NCI-H510A treated with DMSO at 0.1 percent for 48 hours (cell line): Measurements from ENCODE around the gene TOGARAM2.

Source experiments
- DNase-seq: peaks from one replicate; lab custom pipeline; 2025; lab: John Stamatoyannopoulos, UW

Gene TOGARAM2

DNA sequence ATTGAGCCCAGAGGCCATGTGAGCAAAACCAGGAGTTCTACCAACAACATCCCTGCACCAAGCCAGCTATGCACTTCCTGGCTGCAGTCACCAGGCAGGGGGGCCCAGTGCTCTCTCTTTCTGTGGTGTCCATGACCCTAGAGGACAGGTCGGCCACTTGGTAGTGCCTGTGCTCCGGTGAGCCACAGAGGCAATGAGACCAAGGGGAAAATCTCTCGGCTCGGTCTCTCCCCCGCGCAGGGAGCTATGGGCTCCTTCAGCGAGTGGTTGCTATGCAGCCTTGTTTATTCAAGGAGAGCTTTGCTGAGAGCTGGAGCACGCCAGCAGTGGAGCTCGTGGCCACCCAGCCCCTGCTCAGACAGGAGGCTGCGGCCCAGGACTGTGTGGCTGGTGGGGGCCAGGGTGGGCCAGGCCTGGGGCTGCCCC is at the start of gene TOGARAM2:
TSS of gene TOGARAM2 (plus strand) at position 283 of the 426 bp plus-strand sequence. CDS start 13,537 bp downstream, outside the sequence.
- DNase-seq, result peak; percentile 35

DNA sequence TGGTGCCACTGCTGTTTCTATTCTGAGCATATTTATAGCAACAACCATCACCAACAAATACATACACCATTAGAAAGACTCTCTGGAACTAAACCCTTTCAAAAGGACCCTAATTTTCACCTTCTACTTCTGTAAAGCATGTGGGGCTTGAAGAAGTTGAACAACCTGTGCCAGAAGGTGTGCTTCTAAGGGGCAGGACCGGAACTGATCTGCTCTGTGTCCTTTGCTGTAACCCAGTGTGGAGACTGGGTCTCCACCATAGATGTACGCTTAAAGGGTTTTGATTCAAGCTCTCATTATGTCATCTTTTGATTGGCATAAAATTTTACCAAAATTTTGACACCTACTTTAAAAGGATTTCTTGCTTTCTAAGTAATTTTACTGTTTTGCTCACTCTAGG is 46.3 kb upstream of the TOGARAM2 start:
- DNase-seq, result no peak

DNA sequence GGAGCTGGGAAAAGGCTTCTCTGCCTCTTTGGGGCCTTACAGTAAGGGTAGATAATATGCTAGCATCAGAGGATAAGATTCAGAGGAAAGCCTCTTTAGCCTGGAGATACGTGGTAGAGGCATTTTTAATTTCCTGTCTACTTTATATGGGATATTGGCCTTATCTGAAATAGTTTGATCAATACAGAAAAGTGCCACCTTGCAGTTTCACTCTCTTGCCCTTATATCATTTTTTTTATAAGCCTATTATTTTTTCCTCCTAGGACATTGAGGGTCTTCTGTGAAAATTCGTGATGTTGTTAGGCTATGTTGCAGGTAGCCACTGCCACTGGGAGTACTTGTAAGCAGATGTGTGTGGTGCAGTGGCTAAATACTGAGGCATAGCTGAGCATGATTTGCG is 40.1 kb upstream of the TOGARAM2 start:
- no peak for DNase-seq

DNA sequence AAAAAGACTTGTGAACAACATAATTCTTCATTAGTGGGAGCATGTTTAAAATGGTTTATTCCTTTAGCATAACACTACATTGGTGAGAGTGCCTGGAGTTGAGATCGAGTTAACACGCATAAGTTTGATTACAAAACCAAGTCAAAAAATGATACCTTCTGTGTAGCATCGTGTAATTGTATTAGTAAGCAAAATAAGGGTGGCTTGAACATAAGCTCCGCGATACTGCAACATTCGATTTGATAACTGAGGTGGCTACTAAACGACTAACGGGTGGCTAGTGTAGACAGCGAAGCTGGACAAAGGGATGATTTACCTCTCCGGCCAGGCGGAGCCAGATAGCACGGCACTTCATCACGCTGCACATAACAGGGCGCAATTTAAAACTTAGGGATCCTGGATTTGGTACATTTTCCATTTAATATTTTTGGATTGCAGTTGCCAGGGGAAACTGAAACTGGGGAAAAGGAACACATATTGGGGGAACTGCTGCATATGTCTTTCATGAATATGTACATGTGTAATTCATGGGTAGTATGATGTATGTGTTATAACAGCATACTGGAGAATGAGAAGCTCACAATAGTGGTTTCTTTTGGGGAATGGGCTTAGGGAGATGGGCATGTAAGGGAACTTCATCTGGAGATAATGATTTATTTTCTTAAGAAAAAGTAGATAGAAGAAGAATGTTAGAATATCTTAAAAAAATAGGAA is 36.4 kb upstream of the TOGARAM2 start:
- no peak for DNase-seq

DNA sequence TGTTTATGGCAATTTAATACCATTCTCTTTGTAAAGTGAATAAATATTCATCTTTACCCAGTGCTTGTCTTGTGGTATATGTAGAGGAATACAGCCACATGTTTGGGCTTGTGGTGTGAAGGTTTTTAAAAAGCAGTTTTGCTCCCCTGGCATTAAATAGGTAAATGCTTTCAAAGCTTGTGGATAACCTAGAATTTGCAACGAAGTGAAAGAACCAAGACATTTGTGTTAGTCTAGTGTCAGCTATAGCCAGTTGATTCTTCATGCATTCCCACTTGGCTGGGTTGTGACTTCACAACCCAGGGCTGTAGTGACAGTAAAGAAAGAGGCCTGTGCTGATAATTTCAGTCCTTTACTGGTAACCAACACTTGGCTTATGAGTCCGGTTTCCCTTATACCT is 32.9 kb upstream of the TOGARAM2 start:
- no peak for DNase-seq

DNA sequence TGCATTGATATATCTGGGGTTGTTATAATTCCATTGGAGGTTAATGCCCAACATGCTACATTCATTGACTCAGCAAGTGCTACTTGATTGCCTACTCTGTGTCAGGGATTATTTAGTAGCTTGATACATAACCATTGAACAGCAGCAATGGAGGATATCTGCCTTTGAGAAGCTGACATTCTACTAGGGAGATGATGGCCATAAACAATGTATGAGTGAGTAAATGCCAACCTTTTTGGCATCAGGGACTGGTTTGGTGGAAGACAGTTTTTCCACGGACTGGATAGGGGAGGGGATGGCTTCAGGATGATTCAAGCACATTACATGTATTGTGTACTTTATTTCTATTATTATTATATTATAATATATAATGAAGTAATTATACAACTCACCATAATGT is 31.9 kb upstream of the TOGARAM2 start:
- DNase-seq, result no peak

DNA sequence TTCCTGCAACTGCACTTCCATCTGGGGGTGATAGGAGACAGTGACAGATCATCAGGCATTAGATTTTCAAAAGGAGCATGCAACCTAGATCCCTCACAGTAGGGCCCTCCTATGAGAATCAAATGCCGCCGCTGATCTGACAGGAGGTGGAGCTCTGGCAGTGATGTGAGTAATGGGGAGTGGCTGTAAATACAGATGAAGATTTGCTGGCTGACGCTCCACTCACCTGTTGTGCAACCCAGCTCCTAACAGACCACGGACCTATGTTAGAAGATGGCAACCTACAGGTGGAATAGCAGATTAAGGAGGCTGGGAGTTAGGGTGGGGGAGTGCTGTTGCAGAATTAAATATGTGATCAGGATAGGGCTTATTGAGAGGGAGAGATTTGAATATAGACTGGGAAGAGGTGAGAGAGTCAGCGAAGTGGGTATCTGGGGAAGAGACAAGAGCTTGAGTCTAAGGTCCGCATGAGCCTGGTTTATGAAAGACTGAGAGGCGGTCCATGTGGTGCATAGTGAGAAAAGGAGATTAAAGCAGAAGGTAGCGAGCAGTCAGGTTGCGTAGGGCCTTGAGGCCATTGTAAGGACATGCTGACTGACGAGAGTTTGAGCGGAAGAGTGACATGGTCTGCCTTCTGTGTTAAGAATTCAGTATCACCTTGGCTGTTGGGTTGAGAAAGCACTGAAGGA is 31.3 kb upstream of the TOGARAM2 start:
- DNase-seq, result no peak

DNA sequence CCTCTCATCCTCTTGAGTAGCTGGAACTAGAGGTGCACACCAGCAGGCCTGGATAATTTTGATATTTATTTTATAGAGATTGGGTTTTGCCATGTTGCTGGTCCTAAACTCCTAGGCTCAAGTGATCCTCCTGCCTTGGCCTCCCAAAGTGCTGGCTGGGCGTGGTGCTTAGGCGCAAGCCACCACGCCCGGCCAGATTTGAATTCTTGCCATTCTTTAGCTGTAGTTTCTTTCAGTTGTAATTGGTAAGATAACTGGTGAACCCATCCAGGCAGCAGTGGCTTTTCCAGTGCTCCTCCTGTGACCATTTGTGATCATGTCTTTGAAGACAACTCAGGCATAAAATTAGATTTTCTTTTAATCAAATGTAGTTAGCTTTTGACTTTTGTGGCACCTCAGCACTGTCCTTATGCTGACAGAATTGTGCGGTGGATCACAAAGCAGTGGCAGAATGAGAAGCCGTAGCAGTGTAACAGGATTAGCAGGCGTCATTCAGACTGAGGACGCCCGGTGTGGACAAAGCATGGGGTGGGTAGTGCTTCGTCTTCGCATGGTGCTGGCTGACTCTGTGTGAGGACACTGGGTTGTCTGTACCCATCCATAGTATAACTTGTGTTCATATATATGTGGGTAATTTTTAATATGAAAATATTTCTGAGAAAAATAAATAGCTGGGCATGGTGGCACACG is 30.0 kb upstream of the TOGARAM2 start:
- no peak for DNase-seq

DNA sequence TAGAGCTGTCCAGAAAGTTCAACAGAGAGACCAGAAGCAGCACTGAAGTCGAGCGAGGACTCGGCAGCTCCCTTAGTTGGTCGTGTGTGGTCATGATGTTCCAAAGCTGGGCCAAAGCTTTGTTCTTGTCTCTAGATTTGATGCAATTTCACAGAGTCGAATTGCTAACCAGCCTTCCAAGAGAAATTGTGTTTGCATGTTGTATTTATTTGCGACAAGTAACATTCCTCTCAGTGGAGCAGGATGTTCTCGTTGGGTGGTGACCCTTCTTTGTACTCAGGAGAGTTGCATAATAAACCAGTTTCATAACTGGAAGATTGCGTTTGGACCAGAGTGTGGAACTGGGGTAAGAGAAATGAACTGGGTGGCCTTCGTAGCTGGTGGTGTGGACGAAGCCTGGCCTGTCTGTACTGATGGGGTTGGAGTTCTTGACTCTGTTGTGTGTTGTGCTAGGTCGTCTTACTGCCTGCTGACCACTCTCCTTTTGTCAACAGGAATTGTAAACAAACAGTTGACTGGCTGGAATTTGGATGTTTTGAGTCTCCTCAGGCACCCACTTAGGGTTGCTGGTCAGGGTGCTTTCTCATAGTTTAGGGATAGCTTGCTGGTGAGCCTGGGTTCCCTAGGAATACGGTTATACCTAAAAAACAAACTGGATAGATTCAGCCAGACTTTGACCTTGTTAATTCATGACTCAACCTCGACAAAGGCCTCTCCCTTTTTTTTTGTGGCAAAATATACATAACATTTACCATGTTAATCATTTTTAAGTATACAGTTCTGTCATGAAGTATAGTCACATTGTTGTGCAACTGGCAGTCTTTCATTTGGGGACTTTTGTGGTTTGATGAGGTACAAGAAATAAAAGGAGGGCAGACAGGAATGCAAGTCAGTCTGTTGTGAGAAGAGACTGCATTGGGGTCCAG is 28.9 kb upstream of the TOGARAM2 start:
- no peak for DNase-seq

DNA sequence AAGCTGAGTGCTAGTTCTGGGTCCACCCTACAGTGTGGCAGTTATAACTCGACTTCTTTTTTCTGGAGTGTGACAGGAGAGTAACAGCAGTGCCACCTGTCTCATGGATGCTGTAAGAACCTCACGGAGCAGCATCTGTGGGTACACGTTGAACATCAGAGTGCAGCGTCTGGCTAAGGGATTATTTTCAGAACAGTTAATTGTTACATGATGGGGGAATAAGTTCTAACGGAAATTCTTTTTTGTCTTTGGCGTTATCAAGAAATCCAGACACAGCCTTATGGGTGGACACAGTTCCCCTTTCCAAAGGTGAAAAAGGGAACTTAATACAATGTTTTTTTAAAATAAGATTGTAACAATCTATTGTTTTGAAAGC is 28.3 kb upstream of the TOGARAM2 start:
- no peak for DNase-seq

DNA sequence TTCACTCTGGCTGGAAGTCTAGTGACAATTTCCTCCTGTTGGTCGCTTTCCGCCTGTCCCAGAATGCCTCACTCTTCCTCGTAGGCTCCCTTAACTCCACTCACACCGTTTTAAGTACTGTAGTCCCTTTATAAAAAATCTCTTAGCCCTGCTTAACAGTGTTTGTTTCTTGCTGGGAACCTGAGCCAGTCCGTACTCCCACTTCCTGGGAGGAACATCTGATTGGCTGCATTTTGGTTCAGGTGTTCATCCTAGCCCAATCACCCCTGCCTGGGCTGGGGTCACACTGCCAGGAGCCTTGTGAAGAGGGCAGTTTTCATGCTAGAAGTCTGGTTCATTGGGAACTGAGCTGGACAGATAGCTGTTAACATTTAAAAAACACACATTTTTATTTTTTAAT is 25.6 kb upstream of the TOGARAM2 start:
- DNase-seq, result no peak

DNA sequence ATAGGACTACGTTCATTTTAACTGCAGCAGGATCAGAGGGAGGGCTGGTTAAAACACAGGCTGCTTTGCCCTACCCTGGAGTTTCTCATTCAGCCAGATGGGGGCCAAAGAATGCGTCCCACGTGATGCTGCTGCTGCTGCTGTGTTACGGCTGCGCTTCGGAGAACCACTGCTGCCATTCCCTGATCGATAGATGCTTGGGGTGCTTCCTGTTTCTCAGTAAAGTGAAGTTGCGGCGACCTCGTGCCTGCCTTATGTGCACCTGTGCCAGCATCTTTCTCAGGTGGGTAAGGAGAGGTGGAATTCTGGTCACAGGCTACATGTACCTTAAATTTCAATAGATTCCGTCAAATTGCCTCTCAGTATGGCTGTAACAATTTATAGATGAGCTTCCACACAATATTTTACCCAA is 24.7 kb upstream of the TOGARAM2 start:
- no peak for DNase-seq

DNA sequence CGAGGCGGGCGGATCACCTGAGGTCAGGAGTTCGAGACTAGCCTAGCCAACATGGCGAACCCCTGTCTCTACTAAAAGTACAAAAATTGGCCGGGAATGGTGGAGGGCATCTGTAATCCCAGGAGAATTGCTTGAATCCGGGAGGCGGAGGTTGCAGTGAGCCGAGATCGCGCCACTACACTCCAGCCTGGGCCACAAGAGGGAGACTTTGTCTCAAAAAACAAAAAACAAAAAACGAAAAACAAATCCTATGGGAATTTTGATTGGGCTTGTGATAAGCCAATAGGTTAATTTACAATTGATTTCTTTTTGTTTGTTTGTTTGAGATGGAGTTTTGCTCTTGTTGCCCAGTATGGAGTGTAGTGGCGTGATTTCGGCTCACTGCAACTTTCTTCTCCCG is 24.2 kb upstream of the TOGARAM2 start:
- no peak for DNase-seq

DNA sequence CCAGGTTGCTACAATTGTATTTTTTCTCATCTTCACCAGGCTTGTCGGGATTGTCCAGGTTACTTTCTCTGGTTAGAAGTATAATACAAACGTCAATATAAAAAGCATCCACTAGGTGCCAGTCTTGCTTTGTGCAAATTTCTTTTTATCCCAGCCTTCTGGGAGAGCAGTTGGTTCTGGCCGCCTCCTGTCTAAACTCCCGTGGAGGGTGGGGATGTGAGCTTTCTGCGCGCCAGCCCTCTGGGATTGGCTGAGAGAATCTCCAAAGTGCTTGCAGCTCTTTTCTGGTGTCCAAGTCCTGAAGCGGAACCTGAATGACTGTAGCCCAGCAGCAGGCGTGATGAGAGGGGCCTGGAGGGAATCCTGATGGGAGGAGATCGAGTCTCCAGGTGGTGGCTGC is 22.4 kb upstream of the TOGARAM2 start:
- peak; percentile 88 for DNase-seq

DNA sequence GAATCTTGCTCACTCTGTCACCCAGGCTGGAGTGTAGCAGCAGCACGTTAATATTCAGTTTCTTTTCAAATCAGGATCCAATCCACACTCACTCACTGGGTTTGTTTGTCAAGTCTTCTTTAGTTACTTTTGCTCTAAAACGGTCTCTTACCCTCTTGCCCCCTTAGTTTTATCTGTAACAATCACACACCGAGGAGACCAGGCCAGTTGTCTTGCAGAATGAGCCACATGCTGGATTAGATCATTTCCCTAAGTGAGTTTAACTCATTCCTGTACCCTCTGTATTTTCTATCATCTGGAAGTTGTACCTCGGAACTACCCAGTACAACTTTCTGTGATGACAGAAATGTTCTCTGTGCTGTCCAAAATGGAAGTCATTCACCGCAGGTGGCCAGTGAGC is 20.7 kb upstream of the TOGARAM2 start:
- no peak for DNase-seq

DNA sequence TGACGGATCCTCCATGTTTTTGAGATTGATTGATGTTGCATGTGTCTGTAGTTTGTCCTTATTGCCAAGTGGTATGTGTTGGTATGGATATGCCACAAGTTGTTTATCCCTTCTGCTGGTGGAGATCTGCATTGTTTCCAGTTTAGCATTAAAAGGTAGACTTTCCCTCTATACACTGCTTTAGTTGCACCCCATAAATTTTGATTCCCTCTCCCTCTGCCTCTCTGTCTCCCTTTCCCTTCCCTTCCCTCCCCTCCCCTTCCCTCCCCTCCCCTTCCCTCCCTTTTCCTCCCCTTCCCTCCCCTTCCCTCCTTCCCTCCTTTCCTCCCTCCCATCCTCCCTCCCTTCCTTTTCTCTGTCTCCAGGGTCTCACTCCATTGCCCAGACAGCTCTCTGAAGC is 18.6 kb upstream of the TOGARAM2 start:
- no peak for DNase-seq

DNA sequence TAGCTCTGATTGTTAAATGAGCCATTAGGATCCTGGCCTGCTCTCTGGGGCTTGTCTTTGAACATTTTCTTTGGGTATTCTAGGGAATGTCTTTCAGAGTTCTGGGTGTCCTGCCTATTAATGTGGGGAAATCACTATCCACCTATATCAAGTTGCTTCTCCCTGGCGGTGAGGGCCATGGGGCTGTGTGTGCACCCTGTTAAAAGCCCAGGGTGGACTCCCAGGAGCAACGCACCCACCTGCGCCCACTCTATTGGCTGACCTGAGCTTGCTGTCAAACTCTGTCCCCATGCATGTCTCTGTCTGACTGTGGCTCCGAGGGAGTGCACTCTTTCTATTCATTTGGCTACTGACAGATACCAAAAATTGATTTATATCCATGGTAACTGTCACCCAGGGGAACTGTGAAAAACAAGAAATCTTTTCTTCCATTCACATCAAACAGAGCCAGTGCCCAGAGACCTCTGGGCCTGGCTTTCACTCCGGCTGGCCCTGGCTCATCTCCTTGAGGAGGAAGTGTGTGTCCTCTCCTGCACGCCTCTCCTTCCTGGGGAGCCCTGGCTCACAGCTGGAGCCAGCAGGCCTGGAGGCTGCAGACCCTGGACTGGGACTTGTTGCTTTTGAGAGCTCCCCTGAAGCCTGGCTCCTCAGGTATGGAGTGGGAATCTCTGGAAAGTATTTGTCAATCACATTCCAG is 10.5 kb upstream of the TOGARAM2 start:
- no peak for DNase-seq

DNA sequence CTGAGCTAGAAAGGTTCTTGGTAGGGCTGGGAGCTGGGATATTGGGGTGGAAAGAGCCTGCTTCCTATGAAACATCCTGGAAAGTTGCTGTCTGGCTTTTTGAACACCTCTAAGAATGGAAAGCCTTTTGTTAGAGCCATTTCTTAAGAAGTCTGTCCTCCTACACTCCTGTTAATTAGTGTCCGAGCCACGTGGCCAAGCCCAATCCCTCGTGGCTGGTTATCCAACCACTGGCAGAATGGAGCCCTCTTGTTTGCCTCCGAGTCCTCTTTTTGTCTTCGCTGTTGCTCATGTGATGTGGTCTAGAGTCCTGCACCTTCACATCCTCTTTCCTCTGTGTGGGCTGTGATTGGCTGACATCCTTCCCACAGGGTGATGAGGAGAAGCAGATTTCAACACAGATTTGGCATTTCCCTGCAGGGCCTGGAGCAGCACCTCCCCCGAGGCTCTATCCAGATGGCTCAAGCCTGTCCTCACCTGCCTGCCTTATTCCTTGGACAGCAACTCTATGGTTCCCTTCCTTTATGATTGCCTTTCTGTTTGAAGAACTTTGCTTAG is 8.2 kb upstream of the TOGARAM2 start:
- no peak for DNase-seq

DNA sequence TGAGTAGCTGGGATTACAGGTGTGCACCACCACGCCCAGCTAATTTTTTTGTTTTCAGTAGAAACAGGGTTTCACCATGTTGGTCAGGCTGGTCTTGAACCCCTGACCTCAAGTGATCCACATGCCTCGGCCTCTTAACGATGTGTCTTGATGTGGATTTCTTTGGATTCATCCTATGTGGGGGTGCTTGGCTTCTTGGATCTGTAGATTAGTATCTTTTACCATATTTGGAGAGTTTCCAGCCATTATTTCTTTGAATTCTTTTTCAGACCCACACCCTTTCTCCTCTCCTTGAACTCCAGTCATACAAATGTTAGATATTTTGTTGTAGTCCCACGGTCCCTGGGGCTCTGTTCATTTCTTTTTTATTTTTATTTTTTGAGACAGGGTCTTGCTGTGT is 6.8 kb upstream of the TOGARAM2 start:
- DNase-seq, result no peak

DNA sequence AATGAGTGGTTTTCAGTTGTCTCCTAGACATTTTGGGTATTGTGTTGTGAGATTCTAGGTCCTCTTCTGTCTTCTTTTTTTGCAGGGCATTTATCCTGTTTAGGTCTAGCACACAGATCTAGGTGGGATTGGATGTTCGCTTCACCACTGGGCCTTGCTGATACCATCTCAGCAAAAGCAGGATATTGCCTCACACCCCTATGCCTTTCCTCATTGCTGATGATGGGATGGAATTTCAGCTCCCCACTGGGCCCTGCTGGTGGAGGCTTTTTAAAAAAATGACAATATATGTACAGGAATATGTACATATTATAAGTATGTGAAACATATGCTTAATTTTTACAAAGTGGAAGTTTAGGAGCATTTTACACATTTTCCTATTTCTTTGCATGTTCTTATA is 5.4 kb upstream of the TOGARAM2 start:
- DNase-seq, result no peak

DNA sequence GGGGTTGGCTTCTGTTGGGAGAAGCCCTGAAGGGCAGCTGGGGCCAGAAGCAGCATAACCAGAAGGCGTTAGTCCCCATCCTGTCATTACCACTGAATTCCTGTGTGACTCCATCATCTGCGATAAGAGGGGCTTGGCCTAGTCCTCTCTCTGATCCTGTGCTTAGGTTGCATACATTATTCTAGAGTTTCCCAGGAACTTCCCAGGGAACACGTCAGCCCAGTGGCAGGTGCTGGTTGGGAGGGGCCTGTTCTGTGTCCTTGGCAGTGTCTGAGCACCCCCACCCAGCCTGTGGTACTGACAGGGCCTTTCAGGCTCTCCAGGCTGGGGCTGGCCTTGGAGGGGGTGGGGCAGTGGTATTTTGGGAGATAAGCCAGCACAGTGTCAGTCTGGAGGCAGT is 4.5 kb upstream of the TOGARAM2 start:
- DNase-seq, result no peak
